Liver (tissue), 9 donors: ENCODE data around the gene OTOP2. TPM values are rescaled to one million over a fixed set of nuclear protein-coding genes. Genes with fewer than 3 reads are reported as not detected.

ENCODE experiments used
- DNase-seq: peaks from one replicate; pipeline ENCODE4 v3.0.0-alpha.2; 2017; ENCODE audit warnings: low spot score
- H3K27ac ChIP-seq, 2 donors: one replicate each; pipeline ENCODE4 v1.7.0; 2013; ENCODE audit warnings: inconsistent platforms in 2 of 2, low read length in 2 of 2, control low read depth in 1 of 2, low read depth in 1 of 2, mild to moderate bottlenecking in 1 of 2
- H3K27me3 ChIP-seq, 4 donors: one replicate each; pipeline versions ENCODE4 v1.6.1 to v1.7.0; 2013; ENCODE audit warnings: low read length in 3 of 4, inconsistent platforms in 1 of 4, mild to moderate bottlenecking in 1 of 4, moderate library complexity in 1 of 4; ENCODE audit not compliant: control insufficient read depth in 4 of 4, insufficient read depth in 4 of 4
- H3K36me3 ChIP-seq, 4 donors: one replicate each; pipeline versions ENCODE4 v1.6.1 to v1.7.0; 2013; ENCODE audit warnings: low read length in 3 of 4, mild to moderate bottlenecking in 3 of 4, low read depth in 1 of 4, moderate library complexity in 1 of 4; ENCODE audit not compliant: control insufficient read depth in 4 of 4, insufficient read depth in 3 of 4
- H3K4me1 ChIP-seq, 4 donors: one replicate each; pipeline versions ENCODE4 v1.6.1 to v1.7.0; 2013; ENCODE audit warnings: low read length in 3 of 4, mild to moderate bottlenecking in 3 of 4, moderate library complexity in 1 of 4; ENCODE audit not compliant: control insufficient read depth in 4 of 4, insufficient read depth in 4 of 4
- H3K4me3 ChIP-seq, 3 donors: one replicate each; pipeline versions ENCODE4 v1.6.1 to v1.7.0; 2013; ENCODE audit warnings: low read length in 3 of 3, control low read depth in 1 of 3, low read depth in 1 of 3, mild to moderate bottlenecking in 1 of 3
- H3K9ac ChIP-seq, 2 donors: one replicate each; pipeline ENCODE4 v1.7.0; 2013; ENCODE audit warnings: low read length in 2 of 2, mild to moderate bottlenecking in 2 of 2, moderate library complexity in 2 of 2, control low read depth in 1 of 2, low read depth in 1 of 2
- H3K9me3 ChIP-seq, 4 donors: one replicate each; pipeline versions ENCODE4 v1.6.1 to v1.7.0; 2013; ENCODE audit warnings: low read length in 3 of 4; ENCODE audit not compliant: control insufficient read depth in 4 of 4
- CTCF ChIP-seq: fragments of 150-350 bp; IDR thresholded peaks from 2 replicates; pipeline ENCODE4 v1.5.1; 2017; ENCODE audit warnings: improper control_type of control experiment, low read depth, low read length; ENCODE audit not compliant: missing input control
- FOXA1 ChIP-seq: IDR thresholded peaks from 2 replicates; pipeline ENCODE4 v1.6.1; 2016; ENCODE audit warnings: antibody characterized with exemption
- FOXA2 ChIP-seq: IDR thresholded peaks from 2 replicates; pipeline ENCODE4 v1.6.1; 2016; ENCODE audit warnings: antibody characterized with exemption
- GABPA ChIP-seq, 2 donors: IDR thresholded peaks in 1 of 2; conservative IDR thresholded peaks in 1 of 2; 2 replicates each; pipeline ENCODE4 v1.6.1; 2016; ENCODE audit warnings: antibody characterized with exemption in 2 of 2, mild to moderate bottlenecking in 1 of 2, moderate library complexity in 1 of 2
- HNF4A ChIP-seq, 2 donors: conservative IDR thresholded peaks; 2 replicates each; pipeline ENCODE4 v1.6.1; 2016; ENCODE audit warnings: antibody characterized with exemption in 2 of 2, mild to moderate bottlenecking in 2 of 2
- HNF4G ChIP-seq: IDR thresholded peaks from 2 replicates; pipeline ENCODE4 v1.6.1; 2016; ENCODE audit warnings: antibody characterized with exemption
- MAX ChIP-seq: IDR thresholded peaks from 2 replicates; pipeline ENCODE4 v1.6.1; 2016; ENCODE audit warnings: antibody characterized with exemption
- NR2F2 ChIP-seq: IDR thresholded peaks from 2 replicates; pipeline ENCODE4 v1.6.1; 2016; ENCODE audit warnings: antibody characterized with exemption
- RAD21 ChIP-seq, 2 donors: IDR thresholded peaks; 2 replicates each; pipeline ENCODE4 v1.6.1; 2016; ENCODE audit warnings: antibody characterized with exemption in 2 of 2, mild to moderate bottlenecking in 2 of 2
- RXRA ChIP-seq, 2 donors: IDR thresholded peaks; 2 replicates each; pipeline ENCODE4 v1.6.1; 2017 to 2018; ENCODE audit warnings: antibody characterized with exemption in 2 of 2, mild to moderate bottlenecking in 1 of 2
- TAF1 ChIP-seq: conservative IDR thresholded peaks from 2 replicates; pipeline ENCODE4 v1.6.1; 2016; ENCODE audit warnings: antibody characterized with exemption, mild to moderate bottlenecking
- YY1 ChIP-seq: IDR thresholded peaks from 2 replicates; pipeline ENCODE4 v1.6.1; 2016; ENCODE audit warnings: antibody characterized with exemption, mild to moderate bottlenecking
- WGBS: extraction: QIAGEN DNeasy Blood & Tissue Kit; methylation state at CpG from one replicate; pipeline ENCODE4 v1.1.7; 2013; 5-methylcytosine and 5-hydroxymethylcytosine counted together
- polyA plus RNA-seq, 2 donors: library from polyadenylated mRNA; stranded (reverse) in 1 of 2; unstranded in 1 of 2; fragments of 200-250 nt in 1 of 2; fragments of >200 nt in 1 of 2; fragmentation: Nextera tagmentation in 1 of 2; extraction: Ambion mirVana in 1 of 2; gene quantifications; one replicate each; pipeline versions ENCODE4 v1.2.1 to v1.2.3, GENCODE V29; 2013 to 2015
- total RNA-seq, 2 donors: library from RNA; depleted of rRNA; stranded (reverse); fragments of >200 nt; gene quantifications; one replicate each; pipeline ENCODE4 v1.2.3, GENCODE V29; 2014
- TF ChIP-seq, protein P1 (sequence below): IDR thresholded peaks from 2 replicates; pipeline ENCODE4 v1.6.1; 2016; ENCODE audit warnings: antibody characterized with exemption
- TF ChIP-seq, protein P2 (sequence below): IDR thresholded peaks from 2 replicates; pipeline ENCODE4 v1.6.1; 2016; ENCODE audit warnings: antibody characterized with exemption
- TF ChIP-seq, protein P3 (sequence below): IDR thresholded peaks from 2 replicates; pipeline ENCODE4 v1.6.1; 2016; ENCODE audit warnings: antibody characterized with exemption, mild to moderate bottlenecking
- donor health status: healthy.
- donor health status: healthy.
- donor health status: healthy.
- donor health status: healthy.
- donor health status: healthy.

Gene OTOP2
- total RNA-seq (not detected), polyA plus RNA-seq (not detected)

DNA sequence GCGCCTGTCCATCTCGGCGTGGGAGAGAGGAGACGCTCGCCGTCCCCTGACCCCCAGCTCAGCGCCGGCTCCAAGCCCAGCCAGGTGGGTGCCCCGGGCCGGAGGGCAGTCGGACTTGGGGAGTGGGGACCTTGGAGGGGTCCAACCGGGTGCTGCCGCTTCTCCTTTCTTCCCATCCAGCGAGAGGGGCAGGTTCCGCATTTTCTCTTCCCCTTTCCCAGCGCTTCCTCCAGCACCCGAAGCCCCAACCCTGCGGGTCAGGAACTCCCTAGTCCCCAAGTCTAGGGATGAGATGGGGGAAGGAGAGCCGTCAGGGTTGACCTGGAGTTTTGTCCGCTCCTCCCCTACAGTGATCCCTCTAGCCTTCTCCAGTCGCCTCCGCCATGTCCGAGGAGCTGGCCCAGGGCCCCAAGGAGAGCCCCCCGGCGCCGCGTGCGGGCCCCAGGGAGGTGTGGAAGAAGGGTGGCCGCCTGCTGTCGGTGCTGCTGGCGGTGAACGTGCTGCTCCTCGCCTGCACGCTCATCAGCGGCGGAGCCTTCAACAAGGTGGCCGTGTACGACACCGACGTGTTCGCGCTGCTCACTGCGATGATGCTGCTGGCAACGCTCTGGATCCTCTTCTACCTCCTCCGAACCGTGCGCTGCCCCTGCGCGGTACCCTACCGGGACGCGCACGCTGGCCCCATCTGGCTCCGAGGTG, at the start of gene OTOP2:
OTOP2 (plus strand) TSS at position 24 of the 699 bp plus-strand sequence; CDS start at position 384, 360 bp downstream.
- DNase-seq = no peak
- no peak within 1 kb of the TSS for H3K27ac ChIP-seq
- WGBS = 6% methylated on average over 54 of the region's 54 CpGs
- H3K36me3 ChIP-seq = no peaks in the 10 kb centered on the region
- peak within 1 kb of the TSS in 1 of 3 donors; percentile 32 for H3K4me3 ChIP-seq
- TF ChIP-seq, protein P1, sequence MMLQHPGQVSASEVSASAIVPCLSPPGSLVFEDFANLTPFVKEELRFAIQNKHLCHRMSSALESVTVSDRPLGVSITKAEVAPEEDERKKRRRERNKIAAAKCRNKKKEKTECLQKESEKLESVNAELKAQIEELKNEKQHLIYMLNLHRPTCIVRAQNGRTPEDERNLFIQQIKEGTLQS = no peak
- no peak for TF ChIP-seq MAX
- no peak for TF ChIP-seq YY1
- no peak for TF ChIP-seq GABPA (IDR thresholded peaks at IDR 0.05 in 1 of 2, conservative IDR thresholded peaks at IDR 0.05 in 1 of 2)
- TF ChIP-seq HNF4G = no peak
- TF ChIP-seq, protein P2, sequence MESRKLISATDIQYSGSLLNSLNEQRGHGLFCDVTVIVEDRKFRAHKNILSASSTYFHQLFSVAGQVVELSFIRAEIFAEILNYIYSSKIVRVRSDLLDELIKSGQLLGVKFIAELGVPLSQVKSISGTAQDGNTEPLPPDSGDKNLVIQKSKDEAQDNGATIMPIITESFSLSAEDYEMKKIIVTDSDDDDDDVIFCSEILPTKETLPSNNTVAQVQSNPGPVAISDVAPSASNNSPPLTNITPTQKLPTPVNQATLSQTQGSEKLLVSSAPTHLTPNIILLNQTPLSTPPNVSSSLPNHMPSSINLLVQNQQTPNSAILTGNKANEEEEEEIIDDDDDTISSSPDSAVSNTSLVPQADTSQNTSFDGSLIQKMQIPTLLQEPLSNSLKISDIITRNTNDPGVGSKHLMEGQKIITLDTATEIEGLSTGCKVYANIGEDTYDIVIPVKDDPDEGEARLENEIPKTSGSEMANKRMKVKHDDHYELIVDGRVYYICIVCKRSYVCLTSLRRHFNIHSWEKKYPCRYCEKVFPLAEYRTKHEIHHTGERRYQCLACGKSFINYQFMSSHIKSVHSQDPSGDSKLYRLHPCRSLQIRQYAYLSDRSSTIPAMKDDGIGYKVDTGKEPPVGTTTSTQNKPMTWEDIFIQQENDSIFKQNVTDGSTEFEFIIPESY = no peak
- no peak for TF ChIP-seq TAF1
- TF ChIP-seq RXRA (IDR thresholded peaks at IDR 0.05) = no peak
- no peak for TF ChIP-seq NR2F2
- TF ChIP-seq HNF4A (conservative IDR thresholded peaks at IDR 0.05) = no peak
- no peak for TF ChIP-seq CTCF
- TF ChIP-seq FOXA2 = no peak
- no peak for TF ChIP-seq FOXA1
- no peak for TF ChIP-seq RAD21 (IDR thresholded peaks at IDR 0.05)
- TF ChIP-seq, protein P3, sequence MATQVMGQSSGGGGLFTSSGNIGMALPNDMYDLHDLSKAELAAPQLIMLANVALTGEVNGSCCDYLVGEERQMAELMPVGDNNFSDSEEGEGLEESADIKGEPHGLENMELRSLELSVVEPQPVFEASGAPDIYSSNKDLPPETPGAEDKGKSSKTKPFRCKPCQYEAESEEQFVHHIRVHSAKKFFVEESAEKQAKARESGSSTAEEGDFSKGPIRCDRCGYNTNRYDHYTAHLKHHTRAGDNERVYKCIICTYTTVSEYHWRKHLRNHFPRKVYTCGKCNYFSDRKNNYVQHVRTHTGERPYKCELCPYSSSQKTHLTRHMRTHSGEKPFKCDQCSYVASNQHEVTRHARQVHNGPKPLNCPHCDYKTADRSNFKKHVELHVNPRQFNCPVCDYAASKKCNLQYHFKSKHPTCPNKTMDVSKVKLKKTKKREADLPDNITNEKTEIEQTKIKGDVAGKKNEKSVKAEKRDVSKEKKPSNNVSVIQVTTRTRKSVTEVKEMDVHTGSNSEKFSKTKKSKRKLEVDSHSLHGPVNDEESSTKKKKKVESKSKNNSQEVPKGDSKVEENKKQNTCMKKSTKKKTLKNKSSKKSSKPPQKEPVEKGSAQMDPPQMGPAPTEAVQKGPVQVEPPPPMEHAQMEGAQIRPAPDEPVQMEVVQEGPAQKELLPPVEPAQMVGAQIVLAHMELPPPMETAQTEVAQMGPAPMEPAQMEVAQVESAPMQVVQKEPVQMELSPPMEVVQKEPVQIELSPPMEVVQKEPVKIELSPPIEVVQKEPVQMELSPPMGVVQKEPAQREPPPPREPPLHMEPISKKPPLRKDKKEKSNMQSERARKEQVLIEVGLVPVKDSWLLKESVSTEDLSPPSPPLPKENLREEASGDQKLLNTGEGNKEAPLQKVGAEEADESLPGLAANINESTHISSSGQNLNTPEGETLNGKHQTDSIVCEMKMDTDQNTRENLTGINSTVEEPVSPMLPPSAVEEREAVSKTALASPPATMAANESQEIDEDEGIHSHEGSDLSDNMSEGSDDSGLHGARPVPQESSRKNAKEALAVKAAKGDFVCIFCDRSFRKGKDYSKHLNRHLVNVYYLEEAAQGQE = no peak
- H3K9ac ChIP-seq = no peak within 1 kb of the TSS
- no peaks in the 10 kb centered on the region for H3K9me3 ChIP-seq
- H3K4me1 ChIP-seq = peaks cover 2 to 8% (median 6%) of the 10 kb centered on the region in 4 donors
- peaks cover 2 to 12% (median 5%) of the 10 kb centered on the region in 4 donors for H3K27me3 ChIP-seq
